Measurements from ENCODE around the gene ARHGAP40. TPM values are rescaled to one million over a fixed set of nuclear protein-coding genes. Genes with fewer than 3 reads are reported as not detected.
"Not testable (repeated sequence)": the region's sequence is repeated elsewhere in the genome, so short reads cannot be mapped to it uniquely, and the experiment has no call there.

The ARHGAP40 gene
- polyA plus RNA-seq, 1 donor = not detected

DNA sequence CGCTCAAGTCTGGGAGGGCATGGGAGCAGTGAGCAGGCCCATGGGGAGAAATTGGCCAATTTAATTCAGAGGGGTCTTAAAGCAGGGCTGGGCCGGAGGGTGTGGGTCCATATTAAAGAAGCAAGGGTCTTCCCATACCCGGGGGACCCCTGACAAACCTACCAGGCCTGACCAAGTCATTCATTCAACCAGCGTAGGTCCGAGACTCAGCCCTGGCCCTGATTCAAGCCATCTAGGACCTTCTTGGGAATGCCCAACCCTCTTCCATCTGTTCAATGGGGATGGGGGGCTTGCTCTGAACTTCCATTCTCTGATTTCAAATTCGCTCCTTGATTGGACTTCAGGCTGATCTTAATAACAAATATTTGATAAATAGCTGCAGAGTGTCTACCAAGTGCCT lies 13.3 kb upstream of the ARHGAP40 start:
- DNase-seq (ENCODE audit: low read depth) = no peak

DNA sequence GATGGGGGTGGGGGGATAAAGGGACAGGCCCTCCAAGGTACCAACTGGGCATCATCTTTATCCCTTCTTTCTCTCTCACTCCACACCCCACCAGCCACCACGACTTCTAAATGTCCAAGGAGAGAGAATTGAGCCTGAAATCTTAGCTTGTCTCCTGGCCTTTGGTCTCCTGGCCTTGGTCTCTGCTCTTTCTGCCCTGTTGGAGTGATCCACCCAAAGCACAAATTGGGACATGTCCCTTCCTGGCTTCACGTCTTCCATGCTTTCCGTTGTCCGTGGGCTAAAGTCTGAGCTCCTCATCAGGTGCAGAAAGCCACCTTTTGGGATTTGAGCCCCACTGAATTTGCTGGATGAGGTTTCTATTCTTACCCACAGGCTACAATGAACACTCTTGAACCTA lies 12.3 kb upstream of the ARHGAP40 start:
- no peak for DNase-seq (ENCODE audit: low read depth)

- DNase-seq (ENCODE audit: low read depth) = no peak
These were observed 11.5 kb upstream of the ARHGAP40 start for GRCh38 chr20:38589967-38590675.

DNA sequence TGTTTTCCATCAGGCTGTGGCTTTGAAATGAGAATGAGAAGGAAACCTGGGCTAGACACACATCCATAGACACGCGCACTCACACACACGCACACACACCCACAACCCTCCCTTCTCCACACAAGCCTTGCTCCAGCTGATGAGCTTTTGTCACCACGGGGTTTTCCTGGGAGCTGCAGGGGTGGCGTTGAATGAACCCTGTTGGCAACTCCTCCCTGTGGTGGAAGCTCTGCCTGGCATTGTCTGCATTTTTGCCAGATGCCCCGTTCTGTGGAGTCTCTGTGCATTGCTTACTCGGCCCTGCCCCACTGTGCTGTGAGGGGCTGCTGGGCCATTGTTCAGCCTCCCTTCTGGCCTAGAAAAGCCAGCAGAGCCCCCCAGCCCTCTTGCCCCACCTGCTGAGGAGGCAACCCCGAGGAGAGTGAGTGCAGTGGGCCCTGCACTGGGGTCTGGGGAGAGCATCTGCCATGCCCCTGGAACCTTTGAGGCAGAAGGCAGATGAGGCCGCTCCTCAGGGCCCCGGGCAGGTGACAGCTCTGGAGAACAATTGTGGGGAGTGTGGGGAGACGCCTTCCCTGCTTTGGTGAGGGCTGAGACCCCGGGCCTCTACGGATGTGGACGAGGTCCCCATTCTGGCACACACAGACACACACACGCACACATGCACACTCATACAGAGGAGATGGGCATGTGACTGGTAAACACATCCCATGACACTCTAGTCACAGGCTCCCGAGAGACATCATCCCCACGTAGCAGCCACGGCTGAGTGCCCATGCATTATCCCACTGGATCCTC lies 10.7 kb upstream of the ARHGAP40 start:
- no peak for DNase-seq (ENCODE audit: low read depth)

DNA sequence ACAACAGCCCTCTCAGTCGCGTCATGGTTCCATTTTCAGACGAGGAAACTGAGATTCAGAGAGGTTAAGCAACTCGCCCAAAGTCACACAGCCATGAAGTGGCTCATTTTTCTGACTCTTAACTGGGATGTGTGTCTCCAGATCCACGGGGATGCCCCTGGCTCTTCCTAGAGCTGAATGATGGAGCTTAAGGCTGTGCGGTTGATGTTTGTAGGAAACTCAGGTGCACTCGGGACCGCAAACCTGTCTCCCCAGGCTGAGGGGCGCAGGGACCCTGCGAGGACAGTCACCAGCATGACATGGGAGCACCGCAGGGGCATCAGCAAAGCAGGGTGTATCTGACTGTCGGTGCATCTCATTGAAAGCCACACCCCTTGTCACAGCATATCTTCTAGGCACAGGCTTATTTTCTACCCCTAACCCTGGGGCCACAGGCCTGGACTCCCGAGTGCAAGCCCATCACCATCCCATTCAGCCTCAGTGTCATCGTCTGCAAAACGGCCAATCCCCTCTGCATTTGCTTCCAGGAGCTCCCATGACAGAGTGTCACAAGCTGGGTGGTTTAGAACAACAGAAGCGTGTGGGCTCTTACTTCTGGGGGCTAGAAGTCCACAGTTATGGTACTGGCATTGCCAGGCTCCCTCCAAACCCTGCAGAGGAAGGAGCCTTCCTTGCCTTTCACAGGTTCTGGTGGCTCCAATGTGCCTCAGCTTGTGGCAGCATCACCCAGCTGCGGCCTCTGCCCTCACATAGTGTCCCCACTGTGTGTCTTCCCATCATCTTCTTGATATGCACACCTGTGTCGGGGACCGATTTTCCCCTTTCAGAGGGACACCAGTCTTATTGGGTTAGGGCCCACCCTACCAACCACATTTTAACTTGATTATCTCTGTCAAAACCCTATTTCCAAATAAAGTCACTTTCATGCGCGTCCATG lies 9.9 kb upstream of the ARHGAP40 start:
- DNase-seq (ENCODE audit: low read depth) = no peak

DNA sequence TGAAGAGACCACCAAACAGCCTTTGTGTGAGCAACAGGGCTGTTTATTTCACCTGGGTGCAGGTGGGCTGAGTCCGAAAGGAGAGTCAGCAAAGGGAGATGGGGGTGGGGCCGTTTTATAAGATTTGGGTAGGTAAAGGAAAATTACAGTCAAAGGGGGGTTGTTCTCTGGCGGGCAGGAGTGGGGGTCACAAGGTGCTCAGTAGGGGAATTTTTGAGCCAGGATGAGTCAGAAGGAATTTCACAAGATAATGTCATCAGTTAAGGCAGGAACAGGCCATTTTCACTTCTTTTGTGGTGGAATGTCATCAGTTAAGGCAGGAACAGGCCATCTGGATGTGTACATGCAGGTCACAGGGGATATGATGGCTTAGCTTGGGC lies 9.2 kb upstream of the ARHGAP40 start:
- DNase-seq (ENCODE audit: low read depth) = not testable (repeated sequence)

GRCh38 chr20:38594281-38594680 lies 7.3 kb upstream of the ARHGAP40 start:
- DNase-seq (ENCODE audit: low read depth) = not testable (repeated sequence)

GRCh38 chr20:38595886-38596285 lies 5.7 kb upstream of the ARHGAP40 start:
- DNase-seq (ENCODE audit: low read depth) = not testable (repeated sequence)

GRCh38 chr20:38599410-38599882 lies 2.2 kb upstream of the ARHGAP40 start:
- DNase-seq (ENCODE audit: low read depth) = no peak

GRCh38 chr20:38600057-38600456 lies 1.6 kb upstream of the ARHGAP40 start:
- no peak for DNase-seq (ENCODE audit: low read depth)

DNA sequence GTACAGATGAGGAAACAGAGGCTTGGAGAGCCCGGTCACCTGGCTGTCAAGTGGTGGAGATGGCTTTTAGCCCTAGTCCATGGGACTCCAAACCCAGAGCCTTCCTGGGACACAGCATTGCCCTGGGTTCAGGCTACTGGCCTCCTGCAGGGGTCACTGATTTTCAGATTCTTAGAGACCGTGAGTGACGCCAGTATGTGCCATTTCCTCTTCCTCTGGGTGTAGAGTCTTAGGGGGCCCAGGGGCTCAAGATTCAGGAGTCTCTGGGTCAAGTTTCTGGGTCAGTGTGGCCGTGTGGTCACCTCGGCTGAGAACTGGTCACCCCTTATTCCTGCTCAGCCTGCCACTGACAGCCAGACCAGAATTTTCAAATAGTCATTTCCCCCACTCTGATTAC lies 574 bp downstream of the ARHGAP40 start:
- DNase-seq (ENCODE audit: low read depth) = no peak

DNA sequence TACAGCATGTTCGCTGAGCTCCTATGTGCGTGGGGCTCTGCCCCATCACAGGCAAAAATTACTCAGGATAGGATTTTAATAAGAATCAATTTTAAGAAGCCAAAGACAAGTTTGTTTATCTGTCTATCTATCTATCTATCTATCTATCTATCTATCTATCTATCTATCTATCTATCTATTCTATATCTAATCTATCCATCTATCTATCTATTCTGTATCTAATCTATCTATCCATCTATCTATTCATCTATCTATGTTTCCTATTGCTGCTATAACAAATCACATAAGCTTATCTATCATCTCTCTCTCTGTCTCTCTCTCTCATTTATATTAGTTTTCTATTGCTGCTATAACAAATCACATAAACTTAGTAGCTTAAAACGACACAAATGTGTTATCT lies 1.7 kb downstream of the ARHGAP40 start:
- no peak for DNase-seq (ENCODE audit: low read depth)

- DNase-seq (ENCODE audit: low read depth) = no peak
These were observed 3.3 kb downstream of the ARHGAP40 start for GRCh38 chr20:38604873-38605303.

DNA sequence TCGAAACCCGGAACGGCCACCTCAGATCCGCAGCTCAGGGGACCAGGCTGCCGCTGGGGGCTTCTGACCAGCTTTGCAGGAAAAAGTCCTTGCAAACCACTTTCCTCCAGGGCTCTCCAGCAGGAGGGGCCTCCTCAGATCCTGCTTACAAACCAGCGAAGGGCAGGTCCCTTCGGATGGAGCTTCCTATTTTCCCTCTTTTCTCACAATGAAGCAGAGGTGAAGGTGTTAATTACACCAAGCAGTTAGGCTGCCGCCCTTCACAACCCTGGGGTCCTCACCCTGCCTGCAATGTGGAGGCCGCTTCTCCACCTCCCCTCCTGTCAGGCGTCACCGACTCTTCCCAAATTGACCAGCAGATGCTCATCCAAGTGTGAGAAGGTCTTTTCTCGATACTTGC lies 5.7 kb downstream of the ARHGAP40 start:
- no peak for DNase-seq (ENCODE audit: low read depth)

DNA sequence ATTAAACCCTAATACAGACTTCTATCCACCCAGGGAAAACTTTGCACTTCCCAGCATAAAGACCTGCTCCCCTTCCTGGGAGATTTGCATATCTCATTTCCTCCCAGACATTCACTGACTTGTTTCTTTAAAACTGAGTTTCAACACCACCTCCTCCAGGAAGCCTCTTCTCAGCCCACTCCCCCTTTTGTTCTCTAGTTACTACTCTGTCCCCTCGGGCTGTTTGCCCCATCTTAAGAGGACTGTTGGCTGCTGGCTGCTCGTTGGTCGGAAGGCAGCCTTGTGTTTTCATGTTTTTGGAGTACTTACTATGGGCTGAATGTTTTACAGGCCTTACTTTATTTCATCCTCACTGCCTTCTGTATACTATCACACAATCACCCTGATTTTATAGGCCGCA lies 6.6 kb downstream of the ARHGAP40 start:
- DNase-seq (ENCODE audit: low read depth) = no peak

DNA sequence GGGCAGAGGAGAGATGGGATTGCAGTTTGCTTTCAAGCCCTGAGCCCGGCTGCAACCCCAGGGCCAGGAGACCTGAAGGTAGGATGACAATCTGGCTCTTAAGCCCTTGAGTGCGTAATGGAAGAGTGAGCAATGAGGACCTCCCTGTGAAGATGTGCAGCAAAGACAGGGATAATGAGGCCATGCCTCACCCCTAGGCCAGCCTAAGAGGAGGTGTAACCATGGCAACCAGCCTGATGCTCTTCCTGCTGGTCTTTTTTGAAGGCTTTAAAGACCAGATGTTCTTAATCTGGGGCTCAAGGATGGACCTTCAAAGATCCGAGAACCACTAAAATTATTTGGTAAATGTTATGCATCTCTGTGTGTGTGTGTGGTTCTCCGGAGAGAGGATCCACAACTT lies 8.2 kb downstream of the ARHGAP40 start:
- DNase-seq (ENCODE audit: low read depth) = no peak

- no peak for DNase-seq (ENCODE audit: low read depth)
These were observed 8.9 kb downstream of the ARHGAP40 start for GRCh38 chr20:38610521-38610920.

- no peak for DNase-seq (ENCODE audit: low read depth)
These were observed 11.3 kb downstream of the ARHGAP40 start for GRCh38 chr20:38612751-38613515.

DNA sequence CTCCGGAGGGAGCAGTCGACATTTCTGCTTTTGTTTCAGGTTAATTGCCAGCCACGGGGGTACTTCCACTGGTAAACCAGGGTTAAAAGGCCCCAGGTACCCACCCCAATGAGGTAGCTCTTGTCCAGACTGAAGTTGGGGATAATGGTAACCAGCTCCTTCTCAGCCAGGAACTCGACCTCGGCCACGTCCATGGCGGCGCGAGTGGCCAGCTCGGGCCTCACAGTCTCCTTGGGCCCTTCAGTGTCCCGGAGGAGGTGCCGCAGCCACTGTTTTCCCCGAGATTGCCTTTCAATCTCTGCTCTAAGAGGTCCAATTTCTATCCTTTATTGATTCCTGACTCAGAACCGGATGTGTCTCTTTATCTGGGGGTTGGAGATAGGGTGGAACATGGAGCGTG lies 13.7 kb downstream of the ARHGAP40 start:
- DNase-seq (ENCODE audit: low read depth) = no peak

GRCh38 chr20:38616457-38616856 lies 14.8 kb downstream of the ARHGAP40 start:
- DNase-seq (ENCODE audit: low read depth) = no peak

Measured in forelimb muscle (tissue), 1 donor.